Esophagus squamous epithelium (tissue), 4 donors: ENCODE measurements around the gene POLR2E.

Source experiments
- POLR2A ChIP-seq, 4 donors: fragments of 450-650 bp; IDR thresholded peaks; one replicate each; pipeline ENCODE4 v1.6.1; 2017; ENCODE audit warnings: antibody characterized with exemption in 4 of 4, mild to moderate bottlenecking in 4 of 4, moderate library complexity in 3 of 4
- TF ChIP-seq, protein P1 (sequence below), 6 experiments: fragments of 450-650 bp in 4 of 6; fragments of 200-600 bp in 2 of 6; sonication (generic) in 2 of 6; IDR thresholded peaks; one replicate each; pipeline ENCODE4 v1.5.1; 2016 to 2019; ENCODE audit warnings: antibody characterized with exemption in 6 of 6, mild to moderate bottlenecking in 4 of 6, moderate library complexity in 4 of 6

- TF ChIP-seq POLR2A (IDR thresholded peaks at IDR 0.05) = no peak
- TF ChIP-seq, protein P1, sequence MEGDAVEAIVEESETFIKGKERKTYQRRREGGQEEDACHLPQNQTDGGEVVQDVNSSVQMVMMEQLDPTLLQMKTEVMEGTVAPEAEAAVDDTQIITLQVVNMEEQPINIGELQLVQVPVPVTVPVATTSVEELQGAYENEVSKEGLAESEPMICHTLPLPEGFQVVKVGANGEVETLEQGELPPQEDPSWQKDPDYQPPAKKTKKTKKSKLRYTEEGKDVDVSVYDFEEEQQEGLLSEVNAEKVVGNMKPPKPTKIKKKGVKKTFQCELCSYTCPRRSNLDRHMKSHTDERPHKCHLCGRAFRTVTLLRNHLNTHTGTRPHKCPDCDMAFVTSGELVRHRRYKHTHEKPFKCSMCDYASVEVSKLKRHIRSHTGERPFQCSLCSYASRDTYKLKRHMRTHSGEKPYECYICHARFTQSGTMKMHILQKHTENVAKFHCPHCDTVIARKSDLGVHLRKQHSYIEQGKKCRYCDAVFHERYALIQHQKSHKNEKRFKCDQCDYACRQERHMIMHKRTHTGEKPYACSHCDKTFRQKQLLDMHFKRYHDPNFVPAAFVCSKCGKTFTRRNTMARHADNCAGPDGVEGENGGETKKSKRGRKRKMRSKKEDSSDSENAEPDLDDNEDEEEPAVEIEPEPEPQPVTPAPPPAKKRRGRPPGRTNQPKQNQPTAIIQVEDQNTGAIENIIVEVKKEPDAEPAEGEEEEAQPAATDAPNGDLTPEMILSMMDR (IDR thresholded peaks at IDR 0.05) = no peak
Measured at GRCh38 chr19:1123885-1124677, 28.9 kb upstream of the POLR2E start.
